WTC11 (cell line): ENCODE measurements around the gene MASP2. TPM values are rescaled to one million over a fixed set of nuclear protein-coding genes. Genes with fewer than 3 reads are reported as not detected.
"Not testable (repeated sequence)": the region's sequence is repeated elsewhere in the genome, so short reads cannot be mapped to it uniquely, and the experiment has no call there.

Experiments
- ATAC-seq: fragments of 200-7000 bp; cut with Tn5 transposase; 2 replicates; pipeline ENCODE4 v1.10.0; 2021; ENCODE audit warnings: mild to moderate bottlenecking, moderate library complexity
- CTCF ChIA-PET: fragments of 300-600 bp; sonication (Branson Sonifier 250); formaldehyde crosslinking; loops from one replicate; lab custom pipeline; 2021; ENCODE audit warnings: antibody characterized with exemption; lab: Charles Lee
- POLR2A ChIA-PET: fragments of 350-600 bp; sonication (Branson Sonifier 250); formaldehyde crosslinking; loops from one replicate; lab custom pipeline; 2021; ENCODE audit warnings: antibody characterized with exemption; lab: Charles Lee
- DNase-seq: peaks from one replicate; pipeline ENCODE4 v3.0.0; 2021; ENCODE audit warnings: low spot score
- H3K27ac Mint-ChIP-seq: 2 replicates; pipeline ENCODE4 v1.8.0; 2021; ENCODE audit warnings: mixed read lengths
- H3K27me3 Mint-ChIP-seq: 2 replicates; pipeline ENCODE4 v1.8.0; 2021; ENCODE audit warnings: low read depth, mild to moderate bottlenecking, moderate library complexity, mixed read lengths
- H3K36me3 Mint-ChIP-seq: 2 replicates; pipeline ENCODE4 v1.8.0; 2021; ENCODE audit warnings: mixed read lengths
- H3K4me1 Mint-ChIP-seq: 2 replicates; pipeline ENCODE4 v1.8.0; 2022; ENCODE audit warnings: mixed read lengths
- H3K4me3 Mint-ChIP-seq: 2 replicates; pipeline ENCODE4 v1.8.0; 2021; ENCODE audit warnings: mild to moderate bottlenecking, moderate library complexity, mixed read lengths
- H3K9me3 Mint-ChIP-seq: 2 replicates; pipeline ENCODE4 v1.8.0; 2021; ENCODE audit warnings: mixed read lengths
- AFF4 ChIP-seq: sonication (generic); formaldehyde crosslinking; IDR thresholded peaks from 2 replicates; pipeline ENCODE4 v1.8.1; 2023; ENCODE audit warnings: mild to moderate bottlenecking, missing genetic modification reagents, borderline replicate concordance
- CBFB ChIP-seq: sonication (generic); formaldehyde crosslinking; IDR thresholded peaks from 2 replicates; pipeline ENCODE4 v1.8.1; 2022; ENCODE audit warnings: mild to moderate bottlenecking, low read depth, missing genetic modification reagents
- CDX4 ChIP-seq: fragments of 250-450 bp; sonication (Bioruptor Pico); IDR thresholded peaks from 2 replicates; pipeline ENCODE4 v1.9.0; 2021; ENCODE audit warnings: moderate library complexity, mild to moderate bottlenecking, inconsistent platforms, borderline replicate concordance
- CTCF ChIP-seq: fragments of 200-600 bp; IDR thresholded peaks from 2 replicates; pipeline ENCODE4 v1.8.0; 2022; ENCODE audit warnings: antibody characterized with exemption
- EMX1 ChIP-seq: fragments of 250-450 bp; sonication (Bioruptor Pico); IDR thresholded peaks from 2 replicates; pipeline ENCODE4 v1.8.0; 2021; ENCODE audit warnings: mild to moderate bottlenecking
- ESRRA ChIP-seq: sonication (generic); formaldehyde crosslinking; IDR thresholded peaks from 2 replicates; pipeline ENCODE4 v1.8.1; 2022; ENCODE audit warnings: mild to moderate bottlenecking, missing genetic modification reagents, borderline replicate concordance
- GABPB1 ChIP-seq: sonication (generic); formaldehyde crosslinking; IDR thresholded peaks from 2 replicates; pipeline ENCODE4 v1.8.1; 2023; ENCODE audit warnings: mild to moderate bottlenecking, missing genetic modification reagents
- KAT7 ChIP-seq: sonication (generic); formaldehyde crosslinking; IDR thresholded peaks from 2 replicates; pipeline ENCODE4 v1.8.1; 2023; ENCODE audit warnings: missing genetic modification reagents, mild to moderate bottlenecking, borderline replicate concordance
- MLX ChIP-seq: sonication (generic); formaldehyde crosslinking; IDR thresholded peaks from 2 replicates; pipeline ENCODE4 v1.8.1; 2023; ENCODE audit warnings: mild to moderate bottlenecking, missing genetic modification reagents, moderate library complexity
- MYBL2 ChIP-seq: sonication (generic); formaldehyde crosslinking; IDR thresholded peaks from 2 replicates; pipeline ENCODE4 v1.8.1; 2023; ENCODE audit warnings: mild to moderate bottlenecking, moderate library complexity, missing genetic modification reagents
- NR3C1 ChIP-seq: sonication (generic); formaldehyde crosslinking; conservative IDR thresholded peaks from 2 replicates; pipeline ENCODE4 v1.8.1; 2023; ENCODE audit warnings: low read depth, mild to moderate bottlenecking, missing genetic modification reagents
- PRRX2 ChIP-seq: fragments of 250-450 bp; sonication (Bioruptor Pico); IDR thresholded peaks from 2 replicates; pipeline ENCODE4 v1.8.0; 2021; ENCODE audit warnings: mild to moderate bottlenecking
- RELA ChIP-seq: sonication (generic); formaldehyde crosslinking; IDR thresholded peaks from 2 replicates; pipeline ENCODE4 v1.8.1; 2022; ENCODE audit warnings: missing genetic modification reagents, mild to moderate bottlenecking, borderline replicate concordance
- TCF7 ChIP-seq: sonication (generic); formaldehyde crosslinking; IDR thresholded peaks from 2 replicates; pipeline ENCODE4 v1.8.0; 2022; ENCODE audit warnings: mild to moderate bottlenecking, low read depth, missing genetic modification reagents, moderate library complexity
- TEAD4 ChIP-seq: sonication (generic); formaldehyde crosslinking; IDR thresholded peaks from 2 replicates; pipeline ENCODE4 v1.8.0; 2022; ENCODE audit warnings: mild to moderate bottlenecking, missing genetic modification reagents
- ZNF121 ChIP-seq: sonication (generic); formaldehyde crosslinking; IDR thresholded peaks from 2 replicates; pipeline ENCODE4 v1.8.0; 2023; ENCODE audit warnings: missing genetic modification reagents
- ZNF232 ChIP-seq: sonication (generic); formaldehyde crosslinking; IDR thresholded peaks from 2 replicates; pipeline ENCODE4 v1.8.0; 2022; ENCODE audit warnings: mild to moderate bottlenecking, missing genetic modification reagents
- total RNA-seq: library from RNA; stranded (reverse); gene quantifications from 3 replicates; pipeline ENCODE4 v1.2.3, GENCODE V29; 2021

Gene MASP2
- total RNA-seq, 1 experiment from 2014 or later, result 0.57 TPM

GRCh38 chr1:10990828-10991227 lies 56.2 kb downstream of the MASP2 start:
- no peaks in the 10 kb centered on the region for H3K9me3 Mint-ChIP-seq
- TF ChIP-seq CDX4 (CRISPR knock-in tag), result no peak
- no peak for TF ChIP-seq KAT7
- no peak for TF ChIP-seq ZNF121 (CRISPR knock-in tag)
- no peak for TF ChIP-seq CBFB (CRISPR knock-in tag)
- no peak for TF ChIP-seq ESRRA
- no peak for TF ChIP-seq TCF7 (CRISPR knock-in tag)
- TF ChIP-seq TEAD4 (CRISPR knock-in tag), result no peak
- no peak for TF ChIP-seq RELA (CRISPR knock-in tag)
- TF ChIP-seq NR3C1 (CRISPR knock-in tag), result no peak
- TF ChIP-seq AFF4 (CRISPR knock-in tag), result no peak
- TF ChIP-seq MLX (CRISPR knock-in tag), result no peak
- no peak for TF ChIP-seq MYBL2 (CRISPR knock-in tag)
- TF ChIP-seq ZNF232 (CRISPR knock-in tag), result no peak
- no peak for TF ChIP-seq EMX1
- TF ChIP-seq GABPB1, result no peak
- no peak for TF ChIP-seq CTCF
- no peak for TF ChIP-seq PRRX2 (CRISPR knock-in tag)
- TF ChIP-seq, all 79 proteins: peak for 0
- H3K4me1 Mint-ChIP-seq, result peaks cover 9% of the 10 kb centered on the region
- no peak overlapping the region for H3K27ac Mint-ChIP-seq
- H3K36me3 Mint-ChIP-seq, result no peaks in the 10 kb centered on the region
- ChIA-PET CTCF (interaction anchor here (1.8 kb wide), 1 partner anchor 10 kb away, joined by 7 read pairs; no protein-coding TSS in a partner anchor), POLR2A (no interaction called here)
- ATAC-seq, result no peak
- H3K27me3 Mint-ChIP-seq, result no peaks in the 10 kb centered on the region
- no peak overlapping the region for H3K4me3 Mint-ChIP-seq
- DNase-seq, result no peak

GRCh38 chr1:10989920-10990516 lies 57.0 kb downstream of the MASP2 start:
- H3K36me3 Mint-ChIP-seq, DNase-seq, H3K4me1 Mint-ChIP-seq, H3K27me3 Mint-ChIP-seq, POLR2A ChIA-PET, H3K9me3 Mint-ChIP-seq, H3K4me3 Mint-ChIP-seq: not testable (repeated sequence)
- H3K27ac Mint-ChIP-seq, result peak overlapping the region; percentile 57; the same call in 1 of the 2 replicates
- ATAC-seq, result peak; percentile 76
- CTCF ChIA-PET, result interaction anchor here (1.8 kb wide), 1 partner anchor 10 kb away, joined by 7 read pairs; no protein-coding TSS in a partner anchor
